ENCODE measurements around the gene PMFBP1.

PMFBP1 gene, protein sequence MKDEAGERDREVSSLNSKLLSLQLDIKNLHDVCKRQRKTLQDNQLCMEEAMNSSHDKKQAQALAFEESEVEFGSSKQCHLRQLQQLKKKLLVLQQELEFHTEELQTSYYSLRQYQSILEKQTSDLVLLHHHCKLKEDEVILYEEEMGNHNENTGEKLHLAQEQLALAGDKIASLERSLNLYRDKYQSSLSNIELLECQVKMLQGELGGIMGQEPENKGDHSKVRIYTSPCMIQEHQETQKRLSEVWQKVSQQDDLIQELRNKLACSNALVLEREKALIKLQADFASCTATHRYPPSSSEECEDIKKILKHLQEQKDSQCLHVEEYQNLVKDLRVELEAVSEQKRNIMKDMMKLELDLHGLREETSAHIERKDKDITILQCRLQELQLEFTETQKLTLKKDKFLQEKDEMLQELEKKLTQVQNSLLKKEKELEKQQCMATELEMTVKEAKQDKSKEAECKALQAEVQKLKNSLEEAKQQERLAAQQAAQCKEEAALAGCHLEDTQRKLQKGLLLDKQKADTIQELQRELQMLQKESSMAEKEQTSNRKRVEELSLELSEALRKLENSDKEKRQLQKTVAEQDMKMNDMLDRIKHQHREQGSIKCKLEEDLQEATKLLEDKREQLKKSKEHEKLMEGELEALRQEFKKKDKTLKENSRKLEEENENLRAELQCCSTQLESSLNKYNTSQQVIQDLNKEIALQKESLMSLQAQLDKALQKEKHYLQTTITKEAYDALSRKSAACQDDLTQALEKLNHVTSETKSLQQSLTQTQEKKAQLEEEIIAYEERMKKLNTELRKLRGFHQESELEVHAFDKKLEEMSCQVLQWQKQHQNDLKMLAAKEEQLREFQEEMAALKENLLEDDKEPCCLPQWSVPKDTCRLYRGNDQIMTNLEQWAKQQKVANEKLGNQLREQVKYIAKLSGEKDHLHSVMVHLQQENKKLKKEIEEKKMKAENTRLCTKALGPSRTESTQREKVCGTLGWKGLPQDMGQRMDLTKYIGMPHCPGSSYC

DNA sequence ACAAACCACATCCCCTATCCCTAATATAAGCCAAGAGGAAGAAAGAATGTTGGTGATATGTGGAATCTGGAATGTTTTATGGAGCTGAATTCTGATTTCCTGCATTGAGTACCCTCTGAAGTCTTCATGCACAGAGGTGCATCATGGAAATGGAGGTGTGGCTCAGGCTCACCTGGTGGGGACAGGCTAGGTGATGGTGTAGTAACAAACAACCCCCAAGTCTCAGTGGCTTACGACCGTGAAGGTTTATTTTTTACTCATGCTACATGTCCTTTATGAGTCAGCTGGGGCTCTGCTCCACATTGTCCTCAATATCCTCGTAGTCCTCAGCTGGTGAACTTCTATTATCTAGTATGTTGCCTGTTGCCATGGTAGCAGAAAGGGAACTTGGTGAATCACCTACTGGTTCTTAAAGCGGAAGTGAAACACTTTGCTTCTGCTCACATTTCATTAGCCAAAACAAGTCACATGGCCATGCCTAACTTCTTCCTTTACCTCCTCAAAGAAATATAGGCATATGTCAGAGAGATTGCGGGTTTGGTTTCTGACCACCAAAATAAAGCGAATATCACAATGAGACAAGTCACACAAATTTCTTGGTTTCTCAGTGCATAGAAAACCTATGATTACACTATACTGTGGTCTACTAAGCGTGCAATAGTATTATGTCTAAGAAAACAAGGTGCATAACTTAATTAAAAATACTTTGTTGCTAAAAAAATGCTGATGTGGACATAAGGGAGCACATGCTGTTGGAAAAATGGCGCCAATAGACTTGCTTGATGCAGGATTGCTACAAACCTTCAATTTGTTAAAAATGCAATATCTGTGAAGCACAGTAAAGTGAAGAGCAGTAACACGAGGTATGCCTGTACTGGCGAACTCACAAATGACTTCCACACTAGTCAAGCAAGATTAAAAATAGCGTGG is at the start of gene PMFBP1:
PMFBP1 (minus strand) TSS at position 51 of the 930 bp plus-strand sequence. CDS start 947 bp downstream, outside the sequence.
- peaks cover 2% of the 10 kb centered on the region; the same call in 1 of the 2 replicates for H3K9me3 ChIP-seq (ENCODE audit: control insufficient read depth, insufficient read depth, low read depth, low read length)
- no peaks in the 10 kb centered on the region for H3K4me1 ChIP-seq (ENCODE audit: control insufficient read depth, insufficient read depth, low read length)
- H3K4me3 ChIP-seq (ENCODE audit: low read depth, low read length) = no peak within 1 kb of the TSS
- no peak within 1 kb of the TSS for H3K9ac ChIP-seq (ENCODE audit: low read length)
- H3K27ac ChIP-seq (ENCODE audit: low read depth, low read length) = no peak within 1 kb of the TSS
- no peaks in the 10 kb centered on the region for H3K36me3 ChIP-seq (ENCODE audit: control insufficient read depth, insufficient read depth, low read length)
- H3K27me3 ChIP-seq (ENCODE audit: control insufficient read depth, insufficient read depth, low read length) = no peaks in the 10 kb centered on the region

DNA sequence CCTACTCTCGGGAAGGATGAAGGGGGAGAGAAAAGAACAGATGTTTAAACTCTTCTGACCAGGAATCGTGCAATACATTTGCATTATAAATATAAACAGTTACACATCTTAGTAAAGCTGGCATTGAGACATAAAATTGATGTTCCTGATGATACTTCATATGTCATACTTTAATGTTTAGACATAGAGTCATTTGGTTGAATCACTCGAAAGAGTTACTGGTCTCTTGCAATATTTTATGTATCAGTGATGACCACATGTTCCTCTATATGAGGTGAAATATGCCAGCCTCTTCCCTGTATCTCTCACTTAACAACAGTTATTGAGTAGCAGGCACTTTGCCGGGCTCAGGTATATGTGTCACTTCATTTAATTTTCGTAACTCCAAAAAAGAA is 49.7 kb upstream of the PMFBP1 start:
- Histone ChIP-seq H3K4me3 (ENCODE audit: low read depth, low read length) (no peak overlapping the region), H3K9ac (ENCODE audit: low read length) (no peak overlapping the region), H3K4me1 (ENCODE audit: control insufficient read depth, insufficient read depth, low read length) (no peaks in the 10 kb centered on the region), H3K9me3 (ENCODE audit: control insufficient read depth, insufficient read depth, low read depth, low read length) (no peaks in the 10 kb centered on the region), H3K27me3 (ENCODE audit: control insufficient read depth, insufficient read depth, low read length) (no peaks in the 10 kb centered on the region), H3K27ac (ENCODE audit: low read depth, low read length) (no peak overlapping the region), H3K36me3 (ENCODE audit: control insufficient read depth, insufficient read depth, low read length) (no peaks in the 10 kb centered on the region)

DNA sequence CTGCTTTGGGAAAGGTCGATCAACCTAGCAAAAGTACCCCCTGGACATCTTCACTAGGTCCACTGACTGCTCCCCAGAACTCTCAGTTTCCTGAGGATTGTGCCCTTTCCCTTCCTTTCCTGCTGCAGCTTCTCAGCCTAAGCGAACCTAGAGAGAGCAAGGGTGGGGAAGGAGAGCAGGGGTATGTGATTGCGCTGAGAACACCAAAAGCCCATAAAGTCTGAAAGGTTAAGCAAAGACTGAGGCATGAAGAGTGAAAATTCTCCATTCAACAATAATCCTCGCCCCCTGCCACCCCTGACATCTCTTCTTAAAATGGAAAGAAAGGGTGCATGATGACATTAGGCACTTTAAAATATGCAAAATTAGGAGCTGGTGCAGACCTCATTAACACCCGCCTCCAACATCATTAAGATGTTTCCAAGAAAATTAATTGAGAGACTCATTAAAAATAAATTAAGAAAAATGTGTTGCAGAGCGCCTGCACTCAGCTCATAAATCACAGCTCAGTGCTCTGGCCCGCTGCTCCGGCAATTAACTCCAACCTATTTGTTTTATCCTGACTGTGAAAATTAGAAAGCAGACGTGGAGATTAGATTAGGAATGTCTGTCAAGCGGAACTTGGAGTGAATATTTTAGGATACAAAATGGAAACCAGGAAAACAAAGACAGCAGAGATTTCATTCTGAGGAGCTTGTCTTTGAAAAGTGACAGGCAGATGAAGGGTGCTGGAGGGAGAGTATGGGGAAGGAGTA is 49.1 kb upstream of the PMFBP1 start:
- no peaks in the 10 kb centered on the region for H3K27me3 ChIP-seq (ENCODE audit: control insufficient read depth, insufficient read depth, low read length)
- H3K27ac ChIP-seq (ENCODE audit: low read depth, low read length) = no peak overlapping the region
- H3K4me1 ChIP-seq (ENCODE audit: control insufficient read depth, insufficient read depth, low read length) = no peaks in the 10 kb centered on the region
- no peaks in the 10 kb centered on the region for H3K9me3 ChIP-seq (ENCODE audit: control insufficient read depth, insufficient read depth, low read depth, low read length)
- no peaks in the 10 kb centered on the region for H3K36me3 ChIP-seq (ENCODE audit: control insufficient read depth, insufficient read depth, low read length)
- H3K4me3 ChIP-seq (ENCODE audit: low read depth, low read length) = no peak overlapping the region
- H3K9ac ChIP-seq (ENCODE audit: low read length) = no peak overlapping the region

DNA sequence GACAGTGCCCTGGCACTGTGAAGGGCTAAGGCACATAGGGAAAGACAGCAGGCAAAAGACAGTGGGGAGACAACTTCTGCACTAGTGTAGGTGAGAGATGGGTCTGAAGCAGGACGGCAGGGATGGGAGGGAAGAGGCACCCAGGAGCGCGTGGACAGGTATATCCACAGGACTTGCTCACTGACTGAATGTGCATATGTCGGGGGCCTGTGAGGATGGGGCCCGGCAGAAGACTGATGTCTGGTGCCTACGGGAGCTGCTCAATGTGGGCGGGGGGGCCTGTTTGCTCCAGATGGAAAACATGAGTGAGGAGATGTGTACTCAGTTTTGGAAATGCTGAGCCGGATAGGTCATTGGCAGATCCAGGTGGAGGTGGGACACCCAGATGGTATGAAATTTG is 47.3 kb upstream of the PMFBP1 start:
- Histone ChIP-seq H3K27ac (ENCODE audit: low read depth, low read length) (no peak overlapping the region), H3K4me3 (ENCODE audit: low read depth, low read length) (no peak overlapping the region), H3K4me1 (ENCODE audit: control insufficient read depth, insufficient read depth, low read length) (no peaks in the 10 kb centered on the region), H3K9ac (ENCODE audit: low read length) (no peak overlapping the region), H3K27me3 (ENCODE audit: control insufficient read depth, insufficient read depth, low read length) (no peaks in the 10 kb centered on the region), H3K9me3 (ENCODE audit: control insufficient read depth, insufficient read depth, low read depth, low read length) (no peaks in the 10 kb centered on the region), H3K36me3 (ENCODE audit: control insufficient read depth, insufficient read depth, low read length) (no peaks in the 10 kb centered on the region)

DNA sequence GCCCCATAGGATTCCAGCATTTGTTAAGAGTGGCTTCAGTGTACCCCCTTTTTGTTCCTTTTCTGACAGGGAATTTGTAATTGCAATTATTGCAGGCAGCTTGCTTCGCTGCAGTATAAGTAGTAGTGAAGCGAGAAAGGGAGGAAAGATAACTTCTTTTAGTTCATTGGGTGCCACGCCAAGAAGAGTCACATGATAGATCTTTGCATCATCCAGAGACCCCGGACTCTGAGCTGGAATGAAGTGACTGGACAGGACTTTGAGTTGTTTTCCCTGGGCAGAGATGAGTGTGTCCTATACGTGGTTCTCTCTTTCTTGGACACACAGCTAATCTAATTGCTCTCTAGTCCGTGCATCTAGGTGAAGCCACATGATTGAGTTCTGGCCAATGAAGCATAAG is 44.8 kb upstream of the PMFBP1 start:
- H3K9ac ChIP-seq (ENCODE audit: low read length) = no peak overlapping the region
- H3K36me3 ChIP-seq (ENCODE audit: control insufficient read depth, insufficient read depth, low read length) = no peaks in the 10 kb centered on the region
- H3K27ac ChIP-seq (ENCODE audit: low read depth, low read length) = no peak overlapping the region
- H3K27me3 ChIP-seq (ENCODE audit: control insufficient read depth, insufficient read depth, low read length) = no peaks in the 10 kb centered on the region
- no peak overlapping the region for H3K4me3 ChIP-seq (ENCODE audit: low read depth, low read length)
- H3K9me3 ChIP-seq (ENCODE audit: control insufficient read depth, insufficient read depth, low read depth, low read length) = no peaks in the 10 kb centered on the region
- H3K4me1 ChIP-seq (ENCODE audit: control insufficient read depth, insufficient read depth, low read length) = no peaks in the 10 kb centered on the region

DNA sequence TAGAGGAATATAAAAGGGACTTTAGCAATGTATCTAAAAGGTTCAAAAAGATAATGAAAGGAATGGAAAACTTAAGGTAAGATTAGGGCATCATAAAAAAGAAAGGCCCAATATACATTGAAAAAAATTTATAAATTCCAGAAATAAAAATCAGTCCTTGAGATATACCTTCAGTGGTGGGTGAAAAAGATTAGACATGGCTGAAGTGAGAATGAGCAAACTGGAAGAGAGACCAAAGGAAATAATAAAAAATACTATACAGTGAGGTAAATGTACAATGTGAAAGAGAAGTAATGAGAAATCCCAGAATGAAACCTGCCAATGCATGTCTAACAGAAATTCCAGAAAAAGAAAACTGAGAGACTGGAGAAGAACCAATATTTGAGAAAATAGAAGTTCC is 42.9 kb upstream of the PMFBP1 start:
- Histone ChIP-seq H3K4me1 (ENCODE audit: control insufficient read depth, insufficient read depth, low read length) (no peaks in the 10 kb centered on the region), H3K36me3 (ENCODE audit: control insufficient read depth, insufficient read depth, low read length) (no peaks in the 10 kb centered on the region)

DNA sequence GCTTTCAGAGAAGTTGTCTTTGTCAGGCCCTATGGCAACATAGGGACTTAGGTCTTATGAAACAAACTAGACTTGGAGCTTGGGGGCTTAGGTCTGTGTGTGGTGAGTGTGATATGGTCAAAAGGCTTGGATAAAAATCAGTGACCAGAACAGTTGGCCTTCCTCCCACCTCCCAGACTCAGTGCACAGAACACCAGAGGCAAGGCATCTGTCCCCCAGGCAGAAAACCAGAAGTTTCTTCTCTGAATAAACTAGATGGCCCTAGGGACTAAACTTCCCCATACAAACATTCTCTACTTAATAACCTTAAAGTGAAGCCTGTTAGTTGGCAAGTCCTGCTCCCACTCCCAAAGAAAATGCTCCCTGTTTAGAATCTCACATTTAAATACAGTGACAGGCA is 39.2 kb upstream of the PMFBP1 start:
- Histone ChIP-seq H3K36me3 (ENCODE audit: control insufficient read depth, insufficient read depth, low read length) (no peaks in the 10 kb centered on the region), H3K9me3 (ENCODE audit: control insufficient read depth, insufficient read depth, low read depth, low read length) (no peaks in the 10 kb centered on the region), H3K9ac (ENCODE audit: low read length) (no peak overlapping the region), H3K27ac (ENCODE audit: low read depth, low read length) (no peak overlapping the region), H3K4me1 (ENCODE audit: control insufficient read depth, insufficient read depth, low read length) (peaks cover 3% of the 10 kb centered on the region; the same call in 1 of the 2 replicates), H3K4me3 (ENCODE audit: low read depth, low read length) (no peak overlapping the region), H3K27me3 (ENCODE audit: control insufficient read depth, insufficient read depth, low read length) (no peaks in the 10 kb centered on the region)

More for the DNA sequence above, 42.9 kb upstream of the PMFBP1 start:
- no peak overlapping the region for H3K9ac ChIP-seq (ENCODE audit: low read length)
- no peaks in the 10 kb centered on the region for H3K27me3 ChIP-seq (ENCODE audit: control insufficient read depth, insufficient read depth, low read length)
- no peaks in the 10 kb centered on the region for H3K9me3 ChIP-seq (ENCODE audit: control insufficient read depth, insufficient read depth, low read depth, low read length)
- no peak overlapping the region for H3K4me3 ChIP-seq (ENCODE audit: low read depth, low read length)
- H3K27ac ChIP-seq (ENCODE audit: low read depth, low read length) = no peak overlapping the region

DNA sequence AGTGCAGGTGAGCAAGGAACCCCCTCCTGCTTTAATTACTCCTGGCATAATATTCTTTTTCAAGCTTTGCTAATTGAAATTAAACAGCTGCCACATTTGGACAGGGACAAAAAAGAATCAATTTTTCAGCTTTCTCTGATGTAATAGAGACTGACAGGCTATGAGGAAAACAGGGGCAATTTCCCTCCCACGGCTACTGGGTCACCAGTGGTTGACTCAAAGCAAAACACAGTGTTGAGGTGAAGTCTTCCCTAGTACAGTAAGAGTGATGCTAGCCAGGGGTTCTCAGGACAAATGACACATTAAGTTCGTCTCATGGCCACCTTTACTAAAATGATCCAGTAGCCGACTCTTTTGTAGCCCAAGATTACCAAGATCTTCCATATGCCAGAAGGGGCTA is 38.6 kb upstream of the PMFBP1 start:
- Histone ChIP-seq H3K4me1 (ENCODE audit: control insufficient read depth, insufficient read depth, low read length) (peaks cover 3% of the 10 kb centered on the region; the same call in 1 of the 2 replicates), H3K9ac (ENCODE audit: low read length) (no peak overlapping the region), H3K4me3 (ENCODE audit: low read depth, low read length) (no peak overlapping the region), H3K36me3 (ENCODE audit: control insufficient read depth, insufficient read depth, low read length) (no peaks in the 10 kb centered on the region), H3K9me3 (ENCODE audit: control insufficient read depth, insufficient read depth, low read depth, low read length) (no peaks in the 10 kb centered on the region), H3K27me3 (ENCODE audit: control insufficient read depth, insufficient read depth, low read length) (no peaks in the 10 kb centered on the region), H3K27ac (ENCODE audit: low read depth, low read length) (no peak overlapping the region)

DNA sequence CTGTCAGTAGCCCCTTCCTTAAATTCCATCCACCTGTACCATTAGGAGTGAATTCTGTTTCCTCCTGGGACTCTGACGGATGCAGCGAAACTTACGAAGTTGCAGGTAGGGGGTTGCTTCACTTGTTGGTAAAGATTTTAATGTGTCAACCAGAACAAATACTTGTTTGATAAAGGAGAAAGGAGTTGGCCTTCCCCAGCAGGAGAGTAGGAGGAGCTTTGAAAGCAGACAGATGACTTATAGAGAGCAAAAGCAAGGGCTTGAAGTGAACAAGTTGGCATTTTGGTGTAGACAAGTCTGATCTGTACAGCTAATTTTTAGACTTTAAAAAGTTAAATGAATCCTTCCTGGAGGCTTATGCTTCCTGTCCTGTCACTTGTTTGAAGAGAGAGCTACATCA is 38.1 kb upstream of the PMFBP1 start:
- peaks cover 3% of the 10 kb centered on the region; the same call in 1 of the 2 replicates for H3K4me1 ChIP-seq (ENCODE audit: control insufficient read depth, insufficient read depth, low read length)
- H3K27ac ChIP-seq (ENCODE audit: low read depth, low read length) = no peak overlapping the region
- no peaks in the 10 kb centered on the region for H3K27me3 ChIP-seq (ENCODE audit: control insufficient read depth, insufficient read depth, low read length)
- H3K36me3 ChIP-seq (ENCODE audit: control insufficient read depth, insufficient read depth, low read length) = no peaks in the 10 kb centered on the region
- no peak overlapping the region for H3K4me3 ChIP-seq (ENCODE audit: low read depth, low read length)
- H3K9me3 ChIP-seq (ENCODE audit: control insufficient read depth, insufficient read depth, low read depth, low read length) = no peaks in the 10 kb centered on the region
- H3K9ac ChIP-seq (ENCODE audit: low read length) = no peak overlapping the region

DNA sequence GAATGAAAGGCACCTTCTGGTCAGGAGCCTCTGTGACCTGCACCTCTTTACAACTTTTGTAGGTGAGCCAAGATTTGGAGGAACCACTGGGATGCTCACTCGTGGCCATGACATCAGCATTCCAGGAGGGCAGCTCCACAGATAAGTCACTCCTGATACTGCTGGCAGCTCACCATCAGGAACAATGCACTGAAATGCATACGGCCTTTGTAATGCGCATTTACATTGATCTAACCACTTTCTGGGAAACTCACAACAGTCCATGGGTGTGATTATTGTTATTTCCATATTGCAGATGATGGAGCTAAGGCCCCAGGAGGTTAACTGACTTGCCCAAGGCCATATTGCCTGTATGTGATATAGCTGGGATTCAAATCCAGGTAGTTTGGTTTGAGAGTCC is 34.3 kb upstream of the PMFBP1 start:
- Histone ChIP-seq H3K4me3 (ENCODE audit: low read depth, low read length) (no peak overlapping the region), H3K27ac (ENCODE audit: low read depth, low read length) (no peak overlapping the region), H3K36me3 (ENCODE audit: control insufficient read depth, insufficient read depth, low read length) (no peaks in the 10 kb centered on the region), H3K9me3 (ENCODE audit: control insufficient read depth, insufficient read depth, low read depth, low read length) (no peaks in the 10 kb centered on the region), H3K9ac (ENCODE audit: low read length) (no peak overlapping the region), H3K4me1 (ENCODE audit: control insufficient read depth, insufficient read depth, low read length) (peaks cover 16% of the 10 kb centered on the region), H3K27me3 (ENCODE audit: control insufficient read depth, insufficient read depth, low read length) (no peaks in the 10 kb centered on the region)

Measured in HUES6 (cell line).